Erythroblast (primary cell): ENCODE measurements around the gene DOCK9.

ENCODE experiments used
- GATA1 ChIP-seq: IDR thresholded peaks from 2 replicates; pipeline ENCODE4 v1.6.1; 2011; ENCODE audit warnings: low read depth, mild to moderate bottlenecking, control low read depth, low read length, moderate library complexity
- POLR2A ChIP-seq: IDR thresholded peaks from 2 replicates; pipeline ENCODE4 v1.6.1; 2011; ENCODE audit warnings: mild to moderate bottlenecking, low read length

- TF ChIP-seq POLR2A (no peak), GATA1 (no peak)
These were observed 153.3 kb downstream of the DOCK9 start for GRCh38 chr13:98824376-98825160.
